Breast epithelium (tissue), 3 donors: ENCODE measurements around the gene MICAL3.

Experiments
- POLR2A ChIP-seq: fragments of 450-650 bp; IDR thresholded peaks from one replicate; pipeline ENCODE4 v1.6.1; 2016; ENCODE audit warnings: antibody characterized with exemption, mild to moderate bottlenecking, moderate library complexity
- POLR2AphosphoS5 ChIP-seq, 3 donors: sonication (generic); formaldehyde crosslinking; IDR thresholded peaks; one replicate each; pipeline ENCODE4 v1.6.1; 2017; ENCODE audit warnings: antibody characterized with exemption in 3 of 3
- TF ChIP-seq, protein P1 (sequence below), 3 donors: fragments of 450-650 bp; IDR thresholded peaks; one replicate each; pipeline ENCODE4 v1.5.1; 2016 to 2017; ENCODE audit warnings: antibody characterized with exemption in 3 of 3, mild to moderate bottlenecking in 3 of 3, moderate library complexity in 3 of 3

DNA sequence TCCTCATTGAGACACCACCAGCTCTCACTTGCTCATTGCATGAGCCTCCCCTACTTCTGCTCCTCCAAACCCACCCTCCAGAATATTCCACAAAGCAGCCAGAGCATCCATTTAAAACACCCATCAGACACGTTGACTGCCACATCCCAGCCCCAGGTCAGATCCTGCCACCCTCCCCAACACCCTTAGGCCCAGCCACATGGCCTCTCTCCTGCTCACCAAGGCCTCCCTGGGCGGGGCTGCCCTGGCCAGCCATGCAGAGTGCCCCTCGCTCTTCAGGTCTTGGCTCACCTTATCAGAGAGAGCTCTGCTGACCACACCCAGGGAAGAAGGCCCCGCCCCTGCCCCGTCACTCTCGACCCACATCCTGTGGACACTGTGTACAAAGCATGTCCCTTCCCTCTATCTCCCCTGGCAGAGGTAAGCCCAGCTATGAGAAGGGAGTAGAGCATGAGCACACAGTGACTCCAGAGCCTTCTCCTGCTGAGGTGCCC is 106.8 kb downstream of the MICAL3 start:
- TF ChIP-seq, protein P1, sequence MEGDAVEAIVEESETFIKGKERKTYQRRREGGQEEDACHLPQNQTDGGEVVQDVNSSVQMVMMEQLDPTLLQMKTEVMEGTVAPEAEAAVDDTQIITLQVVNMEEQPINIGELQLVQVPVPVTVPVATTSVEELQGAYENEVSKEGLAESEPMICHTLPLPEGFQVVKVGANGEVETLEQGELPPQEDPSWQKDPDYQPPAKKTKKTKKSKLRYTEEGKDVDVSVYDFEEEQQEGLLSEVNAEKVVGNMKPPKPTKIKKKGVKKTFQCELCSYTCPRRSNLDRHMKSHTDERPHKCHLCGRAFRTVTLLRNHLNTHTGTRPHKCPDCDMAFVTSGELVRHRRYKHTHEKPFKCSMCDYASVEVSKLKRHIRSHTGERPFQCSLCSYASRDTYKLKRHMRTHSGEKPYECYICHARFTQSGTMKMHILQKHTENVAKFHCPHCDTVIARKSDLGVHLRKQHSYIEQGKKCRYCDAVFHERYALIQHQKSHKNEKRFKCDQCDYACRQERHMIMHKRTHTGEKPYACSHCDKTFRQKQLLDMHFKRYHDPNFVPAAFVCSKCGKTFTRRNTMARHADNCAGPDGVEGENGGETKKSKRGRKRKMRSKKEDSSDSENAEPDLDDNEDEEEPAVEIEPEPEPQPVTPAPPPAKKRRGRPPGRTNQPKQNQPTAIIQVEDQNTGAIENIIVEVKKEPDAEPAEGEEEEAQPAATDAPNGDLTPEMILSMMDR (IDR thresholded peaks at IDR 0.05), result no peak
- TF ChIP-seq POLR2AphosphoS5 (IDR thresholded peaks at IDR 0.05), result no peak
- no peak for TF ChIP-seq POLR2A
